RWPE2 (cell line): ENCODE results near the gene NHERF2.

Experiments used
- ATAC-seq: fragments of 200-7000 bp; cut with Tn5 transposase; 3 replicates; pipeline ENCODE4 v1.9.1; 2021; ENCODE audit warnings: low read depth
- DNase-seq: peaks from one replicate; pipeline ENCODE4 v3.0.0-alpha.2; 2020; ENCODE audit warnings: low spot score
- H3K27ac ChIP-seq: fragments of 450-650 bp; 2 replicates; pipeline ENCODE4 v1.5.1; 2017; ENCODE audit warnings: mild to moderate bottlenecking; ENCODE audit not compliant: poor library complexity, severe bottlenecking
- H3K27me3 ChIP-seq: fragments of 250-450 bp; sonication (Bioruptor Pico); 2 replicates; pipeline ENCODE4 v1.5.1; 2021; ENCODE audit warnings: mild to moderate bottlenecking, moderate library complexity; ENCODE audit not compliant: insufficient read depth, poor library complexity, severe bottlenecking
- H3K36me3 ChIP-seq: fragments of 250-450 bp; sonication (Bioruptor Pico); 2 replicates; pipeline ENCODE4 v1.5.1; 2020; ENCODE audit warnings: low read depth, mild to moderate bottlenecking, moderate library complexity
- H3K4me1 ChIP-seq: fragments of 250-450 bp; sonication (Bioruptor Pico); 2 replicates; pipeline ENCODE4 v1.5.1; 2021; ENCODE audit warnings: mild to moderate bottlenecking, moderate library complexity; ENCODE audit not compliant: insufficient read depth, poor library complexity, severe bottlenecking
- H3K4me3 ChIP-seq: fragments of 250-450 bp; sonication (Bioruptor Pico); 2 replicates; pipeline ENCODE4 v1.5.1; 2021; ENCODE audit warnings: mild to moderate bottlenecking, moderate library complexity; ENCODE audit not compliant: severe bottlenecking
- H3K9me3 ChIP-seq: fragments of 250-450 bp; sonication (Bioruptor Pico); 2 replicates; pipeline ENCODE4 v1.5.1; 2021; ENCODE audit warnings: mild to moderate bottlenecking, moderate library complexity; ENCODE audit not compliant: severe bottlenecking
- TF ChIP-seq, protein P1 (sequence below): fragments of 450-650 bp; IDR thresholded peaks from one replicate; pipeline ENCODE4 v1.5.1; 2017; ENCODE audit warnings: mild to moderate bottlenecking, moderate library complexity; ENCODE audit not compliant: poor library complexity, severe bottlenecking

The NHERF2 gene

DNA sequence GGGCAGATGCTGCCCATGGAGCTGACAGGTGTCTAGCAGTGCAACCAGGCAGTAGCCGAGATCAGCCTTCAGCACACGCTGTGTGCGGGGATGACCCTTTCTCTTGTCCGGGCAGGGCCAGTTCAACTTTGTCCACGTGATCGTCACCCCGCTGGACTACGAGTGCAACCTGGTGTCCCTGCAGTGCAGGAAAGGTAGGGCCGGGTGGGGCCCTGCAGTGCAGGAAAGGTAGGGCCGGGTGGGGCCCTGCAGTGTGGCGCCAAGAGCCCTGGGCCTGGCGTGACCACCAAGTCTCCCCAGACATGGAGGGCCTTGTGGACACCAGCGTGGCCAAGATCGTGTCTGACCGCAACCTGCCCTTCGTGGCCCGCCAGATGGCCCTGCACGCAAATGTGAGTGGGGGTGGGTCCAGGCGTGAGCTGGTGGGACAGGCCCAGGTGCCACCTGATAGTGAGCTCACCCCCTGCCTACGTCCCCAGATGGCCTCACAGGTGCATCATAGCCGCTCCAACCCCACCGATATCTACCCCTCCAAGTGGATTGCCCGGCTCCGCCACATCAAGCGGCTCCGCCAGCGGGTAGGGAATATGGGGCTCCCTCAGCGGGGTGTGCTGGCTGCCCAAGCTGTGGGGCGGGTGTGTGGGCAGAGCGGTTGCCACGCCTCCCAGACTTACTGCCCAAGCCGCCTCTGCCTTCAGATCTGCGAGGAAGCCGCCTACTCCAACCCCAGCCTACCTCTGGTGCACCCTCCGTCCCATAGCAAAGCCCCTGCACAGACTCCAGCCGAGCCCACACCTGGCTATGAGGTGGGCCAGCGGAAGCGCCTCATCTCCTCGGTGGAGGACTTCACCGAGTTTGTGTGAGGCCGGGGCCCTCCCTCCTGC lies 61.3 kb downstream of the NHERF2 start:
- DNase-seq: no peak
- no peak for ATAC-seq
- no peaks in the 10 kb centered on the region for H3K9me3 ChIP-seq
- H3K4me3 ChIP-seq: no peak overlapping the region
- TF ChIP-seq, protein P1, sequence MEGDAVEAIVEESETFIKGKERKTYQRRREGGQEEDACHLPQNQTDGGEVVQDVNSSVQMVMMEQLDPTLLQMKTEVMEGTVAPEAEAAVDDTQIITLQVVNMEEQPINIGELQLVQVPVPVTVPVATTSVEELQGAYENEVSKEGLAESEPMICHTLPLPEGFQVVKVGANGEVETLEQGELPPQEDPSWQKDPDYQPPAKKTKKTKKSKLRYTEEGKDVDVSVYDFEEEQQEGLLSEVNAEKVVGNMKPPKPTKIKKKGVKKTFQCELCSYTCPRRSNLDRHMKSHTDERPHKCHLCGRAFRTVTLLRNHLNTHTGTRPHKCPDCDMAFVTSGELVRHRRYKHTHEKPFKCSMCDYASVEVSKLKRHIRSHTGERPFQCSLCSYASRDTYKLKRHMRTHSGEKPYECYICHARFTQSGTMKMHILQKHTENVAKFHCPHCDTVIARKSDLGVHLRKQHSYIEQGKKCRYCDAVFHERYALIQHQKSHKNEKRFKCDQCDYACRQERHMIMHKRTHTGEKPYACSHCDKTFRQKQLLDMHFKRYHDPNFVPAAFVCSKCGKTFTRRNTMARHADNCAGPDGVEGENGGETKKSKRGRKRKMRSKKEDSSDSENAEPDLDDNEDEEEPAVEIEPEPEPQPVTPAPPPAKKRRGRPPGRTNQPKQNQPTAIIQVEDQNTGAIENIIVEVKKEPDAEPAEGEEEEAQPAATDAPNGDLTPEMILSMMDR: no peak
- H3K36me3 ChIP-seq: peaks cover 69% of the 10 kb centered on the region
- H3K27ac ChIP-seq: peak overlapping the region; percentile 9
- no peaks in the 10 kb centered on the region for H3K27me3 ChIP-seq
- no peaks in the 10 kb centered on the region for H3K4me1 ChIP-seq
